ENCODE measurements around the gene CD8B.

Gene CD8B

DNA sequence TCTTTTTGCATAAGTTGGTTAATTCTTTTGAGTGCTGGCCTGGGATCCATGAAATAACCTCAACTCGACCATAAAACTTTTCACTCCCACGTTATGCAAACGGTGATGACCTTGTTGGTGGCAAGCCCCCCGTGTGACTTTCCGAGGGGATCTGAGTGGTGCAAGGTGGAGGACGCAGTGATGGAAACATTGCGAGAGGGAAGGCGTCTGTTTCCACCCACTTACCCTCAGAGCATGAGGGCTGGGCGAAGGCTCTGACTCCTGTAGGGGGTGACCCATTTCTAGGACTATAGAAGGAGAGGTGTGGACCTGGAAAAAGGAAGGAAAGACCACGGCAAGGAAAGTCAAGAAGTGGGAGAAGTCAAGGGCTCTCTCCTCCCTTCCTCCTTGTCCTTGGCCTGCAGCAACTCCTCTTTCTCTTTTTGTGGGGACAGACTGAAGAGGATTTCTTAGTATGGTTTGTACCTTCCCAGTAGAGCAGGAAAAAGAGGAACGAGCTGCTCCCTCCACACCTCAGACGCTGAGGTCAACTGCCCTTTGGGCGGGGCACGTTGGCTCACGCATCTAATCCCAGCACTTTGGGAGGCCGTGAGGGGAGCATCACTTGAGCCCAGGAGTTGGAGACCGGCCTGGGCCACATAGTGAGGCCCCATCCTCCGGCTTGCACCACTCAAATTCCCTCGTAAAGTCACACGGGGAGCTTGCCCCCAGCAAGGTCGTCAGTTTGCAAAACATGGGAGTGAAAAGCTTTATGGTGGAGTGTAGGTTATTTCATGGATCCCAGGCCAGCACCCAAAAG lies 55.4 kb downstream of the CD8B start:
- DNase-seq (ENCODE audit: low read depth in 2 of 2): no peak

DNA sequence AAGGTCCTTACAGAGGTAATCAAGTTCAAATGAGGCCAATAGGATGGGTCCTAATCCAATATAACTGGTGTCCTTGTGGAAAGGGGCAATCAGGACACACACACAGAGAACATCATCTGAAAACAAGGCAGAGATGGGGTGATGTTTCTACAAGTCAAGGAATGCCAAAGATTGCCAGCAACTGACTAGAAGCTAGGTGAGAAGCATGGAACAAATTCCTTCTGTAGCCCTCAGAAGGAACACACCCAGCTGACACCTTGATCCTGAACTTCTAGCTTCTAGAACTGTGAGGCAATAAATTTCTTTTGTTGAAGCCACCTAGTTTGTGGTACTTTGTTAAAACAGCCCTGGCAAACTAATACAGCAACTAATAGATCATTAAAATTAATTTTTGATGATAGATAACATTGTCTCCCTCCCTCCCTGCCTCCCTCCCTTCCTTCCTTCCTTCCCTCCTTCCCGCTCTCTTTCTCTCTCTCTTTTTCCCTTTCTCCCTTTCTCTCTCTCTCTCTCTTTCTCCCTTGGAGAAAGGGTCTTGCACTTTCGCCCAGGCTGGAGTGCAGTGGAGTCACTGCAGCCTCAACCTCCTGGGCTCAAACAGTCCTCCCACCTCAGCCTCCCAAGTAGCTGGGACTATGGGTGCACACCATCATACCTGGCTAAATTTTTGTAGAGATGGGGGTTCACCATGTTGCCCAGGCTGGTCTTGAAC lies 60.7 kb downstream of the CD8B start:
- no peak for DNase-seq (ENCODE audit: low read depth in 2 of 2)

DNA sequence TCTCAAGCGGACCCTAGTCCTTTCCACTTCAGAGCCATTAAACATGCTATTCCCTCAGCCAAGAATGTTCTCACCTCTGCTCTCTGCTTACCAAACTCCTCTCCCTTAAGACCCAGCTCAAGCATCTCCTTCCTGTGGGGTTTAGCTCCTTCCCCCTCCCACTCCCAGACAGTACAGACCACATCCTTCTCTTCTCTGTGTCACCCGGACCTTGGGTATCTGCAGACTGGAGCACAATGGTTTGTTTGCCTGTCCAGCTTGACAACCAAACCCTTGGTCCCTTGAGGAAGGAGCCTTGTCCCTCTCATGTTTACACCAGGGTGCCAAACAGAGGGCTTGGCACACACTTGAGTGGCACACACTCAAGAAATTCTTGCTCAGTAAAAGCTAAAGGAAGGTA lies 66.8 kb downstream of the CD8B start:
- DNase-seq (ENCODE audit: low read depth in 2 of 2): no peak

DNA sequence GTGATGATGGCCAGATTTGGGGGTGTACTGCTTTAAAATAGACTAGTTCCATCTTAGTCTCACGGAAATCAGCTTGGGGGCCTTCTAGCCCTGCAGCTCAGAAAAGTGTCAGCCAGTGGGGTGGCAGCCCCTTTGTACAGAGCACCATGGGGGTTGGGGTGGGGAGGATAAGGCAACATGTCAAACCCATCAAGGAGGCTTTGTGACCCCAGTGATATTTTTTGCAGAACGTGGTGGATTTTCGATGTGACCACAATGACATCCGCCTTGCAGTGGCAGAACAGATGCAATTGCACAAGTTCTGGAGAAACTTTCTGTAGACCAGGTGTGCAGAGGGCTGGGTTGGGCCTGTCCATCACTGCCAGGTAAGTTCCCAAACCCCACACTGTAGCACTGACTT lies 67.9 kb downstream of the CD8B start:
- no peak for DNase-seq (ENCODE audit: low read depth in 2 of 2)

DNA sequence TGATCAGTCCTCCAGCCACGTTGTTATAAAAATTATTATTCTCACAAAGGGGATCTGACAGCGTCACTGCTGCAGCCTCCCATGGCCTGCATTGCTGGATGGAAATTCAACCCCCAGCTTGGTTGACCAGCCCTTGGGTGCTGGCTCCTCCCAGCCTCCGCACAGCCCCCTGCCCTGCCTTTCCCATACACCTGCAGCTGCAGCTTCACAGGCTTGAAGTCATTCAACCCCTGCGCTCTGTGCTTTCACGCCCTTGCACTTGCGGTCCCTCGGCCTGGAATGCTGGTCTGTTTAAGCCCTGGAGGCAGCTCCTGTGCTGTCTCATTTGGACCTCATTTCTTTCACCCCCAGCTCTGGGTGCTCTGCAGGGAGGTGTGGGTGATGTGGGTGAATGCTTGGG lies 70.1 kb downstream of the CD8B start:
- DNase-seq (ENCODE audit: low read depth in 2 of 2): no peak

DNA sequence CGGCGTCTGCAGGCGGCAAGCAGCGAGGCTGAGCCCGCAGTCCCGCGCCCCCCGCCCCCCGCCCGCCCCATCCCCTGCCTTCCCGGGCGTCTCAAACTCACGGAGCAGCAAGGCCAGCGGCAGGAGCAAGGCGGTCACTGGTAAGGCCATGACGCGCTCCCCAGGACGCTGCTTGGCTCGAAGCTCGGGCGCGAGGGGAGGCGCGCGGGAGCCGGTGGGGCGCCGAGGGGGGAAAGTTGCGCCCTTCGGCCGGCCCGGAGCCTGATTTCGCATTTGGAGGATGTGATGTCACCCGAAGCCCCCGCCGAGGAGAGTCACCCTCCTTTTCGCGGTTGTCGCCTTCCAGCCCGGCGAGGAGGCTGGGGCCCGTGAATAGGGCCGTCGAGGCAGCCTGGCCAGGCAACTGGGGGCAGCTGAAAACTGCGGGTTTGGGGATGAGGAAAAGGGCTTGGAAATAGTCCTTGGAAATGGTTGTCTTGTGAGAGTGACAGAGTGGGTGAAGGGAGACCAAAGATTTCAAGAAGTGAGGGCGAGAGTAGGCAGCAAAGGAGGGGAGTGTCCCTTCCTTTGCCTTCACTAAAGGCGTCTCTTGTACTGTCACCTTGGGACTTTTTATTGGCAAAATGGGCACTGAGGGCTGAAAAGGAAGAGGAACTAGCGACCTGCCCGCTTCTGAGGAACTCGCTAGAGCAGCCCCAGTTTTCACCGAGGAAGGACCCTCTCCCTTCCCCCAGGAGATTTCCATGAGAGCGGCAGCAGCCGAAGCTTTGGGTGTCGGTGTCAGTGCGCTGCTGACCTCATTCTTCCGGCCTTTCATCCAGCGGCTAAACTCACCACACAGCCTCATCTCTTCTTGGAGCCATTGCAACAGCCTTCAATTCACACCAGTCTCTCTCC lies 70.8 kb downstream of the CD8B start, which contains the start of gene CD8A:
Gene CD8A (minus strand): TSS at position 238 of the 897 bp plus-strand sequence. CDS start 88 bp downstream, at position 150.
- DNase-seq (ENCODE audit: low read depth in 2 of 2): no peak

DNA sequence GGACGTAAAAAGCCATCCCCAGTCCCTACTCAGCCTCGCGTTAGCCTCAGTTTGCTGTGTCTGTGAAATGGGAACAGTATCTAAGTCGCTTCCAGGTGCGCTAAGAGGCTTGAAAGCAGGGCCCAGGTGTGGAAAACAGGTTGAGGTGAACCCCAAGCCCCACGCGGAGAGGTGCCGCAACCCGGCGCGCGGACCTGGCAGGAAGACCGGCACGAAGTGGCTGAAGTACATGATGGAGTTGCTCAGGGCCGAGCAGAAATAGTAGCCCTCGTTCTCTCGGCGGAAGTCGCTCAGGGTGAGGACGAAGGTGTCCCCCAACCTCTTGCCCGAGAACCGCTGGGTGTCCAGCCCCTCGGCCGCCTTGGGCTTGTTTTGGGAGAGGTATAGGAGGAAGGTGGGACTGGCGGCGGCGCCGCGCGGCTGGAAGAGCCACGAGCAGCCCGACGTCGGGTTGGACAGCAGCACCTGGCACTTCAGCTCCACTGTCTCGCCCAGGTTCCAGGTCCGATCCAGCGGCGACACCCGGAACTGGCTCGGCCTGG lies 71.5 kb downstream of the CD8B start:
- no peak for DNase-seq (ENCODE audit: low read depth in 2 of 2)

DNA sequence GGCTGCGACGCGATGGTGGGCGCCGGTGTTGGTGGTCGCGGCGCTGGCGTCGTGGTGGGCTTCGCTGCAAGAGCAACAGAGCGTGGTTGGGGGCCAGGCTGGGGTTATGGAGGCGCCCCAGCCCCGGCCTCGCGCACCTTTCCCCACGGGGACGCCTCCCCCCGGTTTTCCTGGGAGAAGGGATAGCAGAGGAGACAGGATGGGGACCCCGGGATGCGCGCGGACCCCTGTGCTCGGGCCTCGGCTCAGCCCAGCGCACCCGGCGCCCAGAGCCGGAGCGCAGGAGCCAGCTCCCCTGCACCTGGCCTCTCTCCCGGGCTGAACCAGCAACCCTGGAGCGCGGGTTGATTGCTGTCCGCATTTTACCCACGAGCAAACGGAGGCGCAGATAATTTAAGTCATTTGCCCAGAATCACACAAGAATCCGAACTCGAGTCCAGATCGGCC lies 72.0 kb downstream of the CD8B start:
- no peak for DNase-seq (ENCODE audit: low read depth in 2 of 2)

DNA sequence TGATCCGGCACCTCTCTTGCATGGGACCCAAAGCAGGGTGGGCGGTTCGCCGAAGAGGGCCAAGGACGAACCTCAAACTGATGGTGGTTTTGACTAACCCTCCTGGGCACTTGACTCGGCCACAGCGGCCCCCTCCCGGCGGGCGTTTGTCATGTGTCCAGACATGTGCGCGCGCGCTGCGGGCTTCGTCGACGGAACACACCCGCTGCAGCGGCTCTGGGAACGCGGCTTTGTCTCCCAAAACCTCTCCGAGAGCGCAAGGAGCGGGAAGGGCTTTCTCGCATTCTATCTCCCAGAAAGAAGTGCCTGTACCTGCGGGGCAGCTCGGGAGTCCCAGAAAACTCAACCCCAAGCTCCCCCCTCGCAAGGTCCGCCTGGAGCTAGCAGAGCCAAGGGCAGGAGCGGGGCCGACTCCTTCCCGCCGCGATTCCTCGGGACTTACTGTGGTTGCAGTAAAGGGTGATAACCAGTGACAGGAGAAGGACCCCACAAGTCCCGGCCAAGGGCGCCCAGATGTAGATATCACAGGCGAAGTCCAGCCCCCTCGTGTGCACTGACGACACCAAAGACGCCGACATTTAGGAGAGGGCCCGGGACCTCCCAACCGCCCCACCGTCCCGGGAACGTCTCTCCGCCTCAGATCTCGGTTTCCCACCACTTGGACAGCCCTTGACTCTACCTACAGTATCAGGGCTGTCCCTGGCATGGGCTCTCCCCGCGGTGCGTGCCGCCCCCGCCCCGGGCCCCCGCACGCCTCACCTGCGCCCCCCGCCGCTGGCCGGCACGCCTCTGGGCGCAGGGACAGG lies 72.6 kb downstream of the CD8B start:
- DNase-seq (ENCODE audit: low read depth in 2 of 2): no peak

DNA sequence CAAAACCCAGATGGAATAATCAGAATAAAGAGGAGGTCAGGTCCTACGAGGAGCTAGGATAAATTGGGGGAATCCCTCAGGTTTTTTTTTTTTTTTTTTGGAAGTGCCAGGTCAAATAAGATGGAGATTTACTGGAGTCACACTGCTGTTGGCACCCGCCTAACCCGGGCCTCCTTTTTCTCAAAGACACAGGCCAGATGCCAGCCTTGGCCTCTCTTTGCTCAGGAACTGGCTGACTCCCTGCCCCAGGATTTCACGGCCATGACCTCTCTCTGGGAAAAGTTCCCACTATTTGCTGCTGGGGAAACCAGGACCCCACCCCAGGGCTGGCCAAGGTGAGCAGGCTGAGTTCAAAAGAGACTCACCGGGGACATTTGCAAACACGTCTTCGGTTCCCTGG lies 73.5 kb downstream of the CD8B start:
- DNase-seq (ENCODE audit: low read depth in 2 of 2): no peak

DNA sequence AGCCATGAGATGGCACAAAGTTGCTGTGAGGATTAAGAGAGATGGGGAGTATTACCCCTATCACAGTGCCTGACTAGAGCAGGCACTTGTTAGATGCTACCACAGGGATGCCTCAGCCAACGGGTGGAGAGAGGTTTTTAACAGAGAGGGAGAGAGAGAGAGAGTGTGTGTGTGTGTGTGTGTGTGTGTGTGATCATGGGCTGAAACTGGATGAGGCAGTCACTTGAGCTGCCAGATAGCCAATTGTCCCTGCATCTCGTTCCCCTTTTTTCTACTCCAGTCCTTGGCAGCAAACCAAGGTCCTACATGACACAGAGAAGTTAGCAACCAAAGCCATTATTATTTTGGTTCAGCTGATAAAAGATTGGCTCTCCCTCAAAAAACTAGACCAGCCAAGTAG lies 74.0 kb downstream of the CD8B start:
- DNase-seq (ENCODE audit: low read depth in 2 of 2): no peak

DNA sequence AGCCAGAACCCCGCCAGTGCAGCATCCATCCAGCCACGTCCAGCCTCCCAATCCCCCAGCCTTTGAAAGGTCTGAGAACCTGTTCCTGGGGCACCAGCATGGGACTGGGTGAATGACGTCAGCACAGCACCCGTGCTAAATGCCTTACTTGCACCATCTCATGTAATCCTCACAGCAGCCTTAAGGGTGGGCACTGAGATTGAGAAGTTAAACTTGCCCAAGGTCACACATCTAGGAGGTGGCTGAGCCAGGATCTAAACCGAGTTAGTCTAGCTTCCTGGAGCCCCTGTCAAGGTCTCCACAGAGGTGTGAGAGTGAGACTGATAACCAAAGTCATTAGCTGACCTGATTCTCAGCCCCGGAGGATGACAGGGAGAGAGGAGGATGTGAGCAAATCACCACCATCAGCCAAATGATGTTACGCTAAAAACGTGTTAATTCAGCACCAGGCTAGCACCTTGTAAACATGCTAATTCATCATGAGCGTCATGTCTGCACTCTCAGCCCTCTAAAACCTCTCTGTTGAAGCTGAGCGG lies 75.6 kb downstream of the CD8B start:
- DNase-seq (ENCODE audit: low read depth in 2 of 2): no peak

DNA sequence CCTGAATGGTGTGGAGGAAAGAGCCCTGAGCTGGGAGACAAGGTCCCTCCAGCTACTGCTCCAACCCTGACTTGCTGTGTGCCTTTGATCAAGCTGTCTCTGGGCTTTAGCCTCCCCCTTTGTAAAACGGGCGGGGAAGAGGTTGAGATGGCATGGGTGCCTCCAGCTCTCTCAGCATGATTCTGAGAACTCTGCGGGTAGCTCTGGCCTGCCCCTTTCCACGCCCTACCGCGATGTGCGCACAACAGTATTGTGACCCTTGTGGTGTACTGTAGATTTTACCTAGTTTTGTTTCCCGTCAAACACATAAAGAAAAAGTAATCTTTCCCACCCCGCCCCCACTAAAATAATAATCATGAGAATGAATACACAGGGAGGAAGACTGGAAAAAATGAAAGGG lies 76.2 kb downstream of the CD8B start:
- no peak for DNase-seq (ENCODE audit: low read depth in 2 of 2)

DNA sequence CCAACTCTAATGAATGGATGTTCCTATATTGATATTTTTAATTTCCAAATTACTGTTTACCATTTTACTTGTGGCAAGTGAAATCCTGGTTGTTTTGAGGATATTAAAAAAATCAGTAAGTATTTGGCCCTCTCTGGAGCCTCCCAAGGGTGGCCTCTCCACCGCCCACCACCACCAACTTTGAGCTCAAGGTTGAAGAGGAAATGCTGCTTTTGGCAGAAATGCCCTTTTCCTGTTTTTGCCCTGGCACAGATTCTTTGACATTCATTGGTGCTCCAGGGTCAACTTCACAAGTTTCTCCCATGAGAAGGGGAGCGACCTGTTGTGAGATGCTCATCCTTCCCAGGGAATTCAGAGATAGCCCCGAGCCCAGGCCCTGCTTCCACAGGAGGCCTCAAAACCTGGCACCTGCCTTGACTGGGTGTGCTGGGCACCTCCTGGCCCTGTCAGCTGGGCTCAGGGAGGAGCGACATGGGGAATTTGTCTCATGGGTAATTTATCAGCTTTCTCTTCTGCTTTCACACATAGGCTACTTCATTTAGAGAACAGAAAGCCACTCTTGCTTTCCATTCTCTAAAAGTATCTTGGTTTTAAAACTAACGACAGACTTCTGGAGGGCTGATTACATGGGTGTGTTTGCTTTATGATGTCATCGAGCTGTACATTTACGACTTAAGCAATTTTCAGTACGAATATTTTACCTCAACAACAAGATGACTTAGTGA lies 77.9 kb downstream of the CD8B start:
- DNase-seq (ENCODE audit: low read depth in 2 of 2): no peak

DNA sequence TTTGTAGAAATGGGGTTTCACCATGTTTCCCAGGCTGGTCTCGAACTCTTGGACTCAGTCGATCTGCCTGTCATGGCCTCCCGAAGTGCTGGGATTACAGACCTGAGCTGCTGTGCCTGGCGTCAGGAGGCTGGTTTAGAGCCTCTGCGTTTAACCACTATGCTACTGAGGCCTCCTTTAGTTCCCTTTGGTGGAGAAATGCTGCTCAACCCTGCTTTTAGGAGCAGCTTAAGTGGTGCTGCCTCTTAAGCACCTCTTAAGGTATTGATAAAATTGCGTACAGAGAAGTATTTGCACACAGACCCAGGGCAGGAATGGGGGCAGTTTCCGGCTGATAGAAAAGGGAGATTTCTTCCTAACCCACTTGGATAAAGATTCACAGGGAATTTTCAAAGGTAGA lies 78.9 kb downstream of the CD8B start:
- no peak for DNase-seq (ENCODE audit: low read depth in 2 of 2)

DNA sequence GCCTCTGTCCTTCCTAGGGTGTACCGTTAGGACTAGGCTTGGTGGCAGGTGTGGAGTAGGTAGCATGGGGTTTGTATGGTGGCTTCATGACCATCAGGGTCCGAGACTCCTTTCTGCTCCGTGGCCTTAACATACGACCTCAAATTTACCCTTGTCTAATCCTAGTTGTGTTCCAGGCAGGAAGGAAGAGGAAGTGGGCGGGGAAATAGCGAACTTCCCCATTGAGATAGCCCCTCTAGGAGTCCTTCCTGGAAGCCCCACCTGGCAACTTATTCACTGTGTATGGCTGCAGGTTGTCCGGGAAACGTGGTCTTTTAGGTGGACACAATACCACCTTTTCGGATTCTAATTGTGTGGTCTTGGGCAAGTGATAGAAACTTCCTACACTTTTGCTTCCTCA lies 80.3 kb downstream of the CD8B start:
- no peak for DNase-seq (ENCODE audit: low read depth in 2 of 2)

DNA sequence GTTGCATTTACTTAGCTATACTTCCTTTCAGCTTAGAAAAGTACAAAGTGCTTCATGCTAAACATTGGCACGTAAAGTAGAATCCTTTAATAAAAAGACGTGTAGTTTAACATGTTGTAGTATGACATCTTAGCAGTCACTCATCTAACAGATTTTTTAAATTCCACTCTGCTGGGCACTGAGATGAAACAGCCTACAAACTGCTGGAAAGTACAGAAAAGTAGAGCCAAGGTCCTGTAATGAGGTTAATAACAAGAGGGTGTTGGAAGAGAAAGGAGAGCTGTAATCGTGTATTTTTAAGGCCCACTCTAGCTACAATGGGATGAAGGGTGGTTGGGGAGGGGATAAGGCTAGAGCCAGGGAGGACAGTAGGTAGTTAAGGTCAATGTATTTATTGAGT lies 81.7 kb downstream of the CD8B start:
- DNase-seq (ENCODE audit: low read depth in 2 of 2): no peak

DNA sequence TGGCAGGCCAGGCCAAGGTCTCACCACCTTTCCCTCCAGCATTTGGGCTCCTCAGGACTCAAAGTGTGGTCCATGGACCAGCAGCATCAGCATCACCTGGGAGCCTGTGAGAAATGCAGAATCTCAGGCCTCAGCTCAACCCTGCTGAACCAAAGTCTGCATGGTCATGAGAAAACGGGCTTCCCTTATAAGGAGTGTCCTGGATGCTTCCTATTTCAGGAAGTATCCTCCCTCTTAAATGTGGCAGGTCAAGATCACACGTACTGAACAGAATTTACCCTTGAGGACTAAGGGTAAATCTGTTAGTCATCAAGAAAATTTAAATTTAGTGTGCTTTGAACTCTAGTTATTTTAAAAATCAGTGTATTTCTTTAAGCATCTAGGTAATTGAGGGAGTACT lies 82.7 kb downstream of the CD8B start:
- DNase-seq (ENCODE audit: low read depth in 2 of 2): no peak

DNA sequence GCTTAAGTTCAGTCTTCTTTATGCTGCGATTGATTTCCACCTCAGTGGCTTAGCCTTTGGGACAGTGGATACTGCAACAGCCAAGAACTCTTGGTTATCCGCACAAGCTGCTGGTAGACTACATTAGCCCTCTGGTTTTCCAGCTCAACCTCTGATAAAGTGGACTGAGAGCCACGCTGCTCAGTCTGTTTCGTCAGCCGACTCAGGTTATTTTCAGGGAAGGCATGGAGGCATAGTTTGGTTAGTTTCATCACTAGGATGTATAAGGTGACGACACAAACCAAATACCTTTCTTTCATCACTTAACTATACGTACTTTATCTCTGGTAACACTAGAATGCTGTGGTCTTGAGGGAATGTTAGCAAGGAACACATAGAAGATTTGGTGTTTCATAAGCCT lies 85.2 kb downstream of the CD8B start:
- DNase-seq (ENCODE audit: low read depth in 2 of 2): no peak

DNA sequence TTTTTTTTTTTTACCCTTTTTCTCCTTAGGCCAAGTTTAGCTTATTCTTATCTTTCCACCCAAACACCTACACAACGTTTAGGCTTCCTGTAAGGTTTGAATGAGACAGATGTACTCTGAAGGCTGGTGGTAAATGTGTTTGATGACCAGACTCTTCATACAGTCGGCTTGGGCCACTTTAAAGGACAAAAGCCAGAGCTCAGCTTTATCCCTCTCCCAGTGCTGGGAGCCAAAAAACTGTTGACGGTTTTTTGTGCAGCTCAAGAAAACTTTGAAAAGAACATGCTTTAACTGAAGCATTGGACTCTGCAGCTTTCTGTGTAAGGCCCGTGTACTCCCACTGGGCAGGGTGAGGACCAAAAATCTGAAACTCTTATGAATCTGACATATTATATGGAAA lies 86.3 kb downstream of the CD8B start:
- no peak for DNase-seq (ENCODE audit: low read depth in 2 of 2)

Data from activated CD4-positive, alpha-beta T cell treated with anti-CD3 and anti-CD28 coated beads for 24 hours (primary cell).